ENCODE results near the gene ERVV-1.

Gene ERVV-1

DNA sequence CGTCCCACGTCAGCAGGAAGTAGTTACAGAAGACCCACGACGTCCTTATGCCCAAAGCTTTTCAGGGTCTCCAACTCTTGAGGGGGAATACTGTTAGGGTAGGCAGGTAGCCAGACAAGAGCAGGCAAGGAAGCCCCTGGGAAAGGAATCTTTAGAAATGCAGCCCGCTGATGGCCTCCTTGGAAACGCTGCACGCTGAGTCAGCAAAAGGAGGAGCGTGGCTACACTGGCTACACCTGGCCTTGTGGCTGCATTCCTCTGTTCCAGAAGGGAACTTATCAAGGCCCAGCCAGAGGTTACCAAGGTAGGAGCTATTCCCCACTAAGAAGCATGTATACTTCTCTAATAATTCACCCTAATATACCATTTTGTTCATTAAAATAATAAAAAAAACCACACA, 2.0 kb downstream of the ERVV-1 start:
- no peak for TF ChIP-seq TAF1 (IDR thresholded peaks at IDR 0.05; ENCODE audit: borderline replicate concordance, insufficient read depth, low read length)

DNA sequence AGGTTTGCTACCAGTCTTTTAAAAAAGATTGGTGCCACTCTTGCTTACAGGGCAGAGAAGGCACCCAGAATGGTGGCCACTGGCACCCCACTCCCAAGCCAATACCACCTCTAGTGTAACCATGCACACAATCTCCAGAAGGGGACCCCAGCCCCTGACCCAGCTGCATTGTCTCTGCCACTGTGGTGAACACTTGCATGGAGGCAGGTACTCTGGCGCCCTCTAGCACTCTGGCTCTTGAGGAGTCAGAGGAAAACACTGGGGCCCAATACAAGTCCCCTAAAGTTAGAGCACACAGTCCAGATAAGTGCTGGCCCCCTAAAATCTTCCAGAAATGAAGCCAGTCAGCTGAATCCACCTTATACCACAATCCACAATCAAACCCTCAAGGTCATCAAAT, 6.0 kb downstream of the ERVV-1 start:
- no peak for TF ChIP-seq FOXP2 (optimal IDR thresholded peaks at IDR 0.05; ENCODE audit: borderline replicate concordance, extremely low read depth, extremely low read length, insufficient read depth)
- TF ChIP-seq SIN3A (IDR thresholded peaks at IDR 0.05; ENCODE audit: borderline replicate concordance, insufficient read depth, low read length), result no peak
- TF ChIP-seq, protein P1, sequence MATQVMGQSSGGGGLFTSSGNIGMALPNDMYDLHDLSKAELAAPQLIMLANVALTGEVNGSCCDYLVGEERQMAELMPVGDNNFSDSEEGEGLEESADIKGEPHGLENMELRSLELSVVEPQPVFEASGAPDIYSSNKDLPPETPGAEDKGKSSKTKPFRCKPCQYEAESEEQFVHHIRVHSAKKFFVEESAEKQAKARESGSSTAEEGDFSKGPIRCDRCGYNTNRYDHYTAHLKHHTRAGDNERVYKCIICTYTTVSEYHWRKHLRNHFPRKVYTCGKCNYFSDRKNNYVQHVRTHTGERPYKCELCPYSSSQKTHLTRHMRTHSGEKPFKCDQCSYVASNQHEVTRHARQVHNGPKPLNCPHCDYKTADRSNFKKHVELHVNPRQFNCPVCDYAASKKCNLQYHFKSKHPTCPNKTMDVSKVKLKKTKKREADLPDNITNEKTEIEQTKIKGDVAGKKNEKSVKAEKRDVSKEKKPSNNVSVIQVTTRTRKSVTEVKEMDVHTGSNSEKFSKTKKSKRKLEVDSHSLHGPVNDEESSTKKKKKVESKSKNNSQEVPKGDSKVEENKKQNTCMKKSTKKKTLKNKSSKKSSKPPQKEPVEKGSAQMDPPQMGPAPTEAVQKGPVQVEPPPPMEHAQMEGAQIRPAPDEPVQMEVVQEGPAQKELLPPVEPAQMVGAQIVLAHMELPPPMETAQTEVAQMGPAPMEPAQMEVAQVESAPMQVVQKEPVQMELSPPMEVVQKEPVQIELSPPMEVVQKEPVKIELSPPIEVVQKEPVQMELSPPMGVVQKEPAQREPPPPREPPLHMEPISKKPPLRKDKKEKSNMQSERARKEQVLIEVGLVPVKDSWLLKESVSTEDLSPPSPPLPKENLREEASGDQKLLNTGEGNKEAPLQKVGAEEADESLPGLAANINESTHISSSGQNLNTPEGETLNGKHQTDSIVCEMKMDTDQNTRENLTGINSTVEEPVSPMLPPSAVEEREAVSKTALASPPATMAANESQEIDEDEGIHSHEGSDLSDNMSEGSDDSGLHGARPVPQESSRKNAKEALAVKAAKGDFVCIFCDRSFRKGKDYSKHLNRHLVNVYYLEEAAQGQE (IDR thresholded peaks at IDR 0.05; ENCODE audit: insufficient read depth in 1 of 2, low read depth in 2 of 2, low read length in 2 of 2), result no peak
- TF ChIP-seq POLR2AphosphoS5 (IDR thresholded peaks at IDR 0.05; ENCODE audit: low read depth, low read length), result no peak
- no peak for TF ChIP-seq TAF1 (IDR thresholded peaks at IDR 0.05; ENCODE audit: borderline replicate concordance, insufficient read depth, low read length)

DNA sequence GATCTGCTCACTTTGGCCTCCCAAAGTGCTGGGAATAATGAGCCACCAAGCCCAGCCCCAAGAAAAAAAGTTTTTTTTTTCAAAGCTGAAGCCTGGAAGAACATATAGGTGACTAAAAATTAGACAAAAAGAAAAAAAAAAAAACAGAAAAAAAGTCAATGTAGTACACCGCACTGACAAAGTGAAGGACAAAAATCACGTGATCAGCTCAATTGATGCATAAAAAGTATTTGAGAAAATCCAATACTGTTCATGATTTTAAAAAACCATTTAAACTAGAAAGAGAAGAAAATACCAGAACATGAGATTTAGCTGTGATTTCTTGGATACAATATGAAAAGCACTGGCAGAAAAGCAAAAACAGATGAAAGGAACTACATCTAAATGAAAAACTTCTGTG, 20.3 kb downstream of the ERVV-1 start:
- TF ChIP-seq, protein P1 (IDR thresholded peaks at IDR 0.05; ENCODE audit: insufficient read depth in 1 of 2, low read depth in 2 of 2, low read length in 2 of 2), result no peak
- TF ChIP-seq SIN3A (IDR thresholded peaks at IDR 0.05; ENCODE audit: borderline replicate concordance, insufficient read depth, low read length) (no peak), FOXP2 (optimal IDR thresholded peaks at IDR 0.05; ENCODE audit: borderline replicate concordance, extremely low read depth, extremely low read length, insufficient read depth) (no peak), TAF1 (IDR thresholded peaks at IDR 0.05; ENCODE audit: borderline replicate concordance, insufficient read depth, low read length) (no peak), POLR2AphosphoS5 (IDR thresholded peaks at IDR 0.05; ENCODE audit: low read depth, low read length) (no peak)

DNA sequence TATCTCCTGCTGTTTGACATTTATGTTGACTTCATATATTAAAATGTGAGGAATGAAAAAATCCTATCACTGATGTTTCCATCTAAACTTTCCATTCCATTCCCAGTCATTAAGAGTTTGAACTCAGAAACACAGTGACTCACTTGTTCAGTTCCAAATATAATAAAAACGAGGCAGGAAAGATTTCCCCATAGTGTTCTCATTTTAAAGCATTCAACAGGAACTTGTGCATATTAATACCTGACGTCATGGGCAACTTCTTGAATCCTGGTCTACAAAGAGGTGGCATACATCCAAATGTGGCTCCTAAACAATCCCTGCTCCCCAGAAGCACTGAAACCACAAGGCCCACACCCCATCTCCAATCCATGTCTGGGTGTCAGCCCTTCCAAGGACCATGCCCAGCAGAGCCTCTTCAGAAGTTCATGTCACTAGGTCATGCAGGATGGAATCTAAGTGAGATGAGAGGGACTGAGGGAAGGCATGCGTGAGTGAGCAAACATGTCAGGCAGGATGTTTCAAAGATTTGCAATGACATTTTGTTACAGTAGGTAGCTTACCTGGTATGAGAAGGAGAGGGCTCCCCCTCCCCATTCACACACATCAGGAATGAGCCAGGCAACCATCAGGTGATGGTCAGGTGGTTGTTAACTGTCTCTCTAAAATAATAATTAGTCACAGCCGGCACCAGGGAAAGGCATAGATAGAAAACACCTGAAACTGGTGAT, 21.4 kb downstream of the ERVV-1 start:
- TF ChIP-seq POLR2AphosphoS5 (IDR thresholded peaks at IDR 0.05; ENCODE audit: low read depth, low read length), result no peak
- TF ChIP-seq, protein P1 (IDR thresholded peaks at IDR 0.05; ENCODE audit: insufficient read depth in 1 of 2, low read depth in 2 of 2, low read length in 2 of 2), result no peak
- TF ChIP-seq FOXP2 (optimal IDR thresholded peaks at IDR 0.05; ENCODE audit: borderline replicate concordance, extremely low read depth, extremely low read length, insufficient read depth), result no peak
- no peak for TF ChIP-seq TAF1 (IDR thresholded peaks at IDR 0.05; ENCODE audit: borderline replicate concordance, insufficient read depth, low read length)
- TF ChIP-seq SIN3A (IDR thresholded peaks at IDR 0.05; ENCODE audit: borderline replicate concordance, insufficient read depth, low read length), result no peak

DNA sequence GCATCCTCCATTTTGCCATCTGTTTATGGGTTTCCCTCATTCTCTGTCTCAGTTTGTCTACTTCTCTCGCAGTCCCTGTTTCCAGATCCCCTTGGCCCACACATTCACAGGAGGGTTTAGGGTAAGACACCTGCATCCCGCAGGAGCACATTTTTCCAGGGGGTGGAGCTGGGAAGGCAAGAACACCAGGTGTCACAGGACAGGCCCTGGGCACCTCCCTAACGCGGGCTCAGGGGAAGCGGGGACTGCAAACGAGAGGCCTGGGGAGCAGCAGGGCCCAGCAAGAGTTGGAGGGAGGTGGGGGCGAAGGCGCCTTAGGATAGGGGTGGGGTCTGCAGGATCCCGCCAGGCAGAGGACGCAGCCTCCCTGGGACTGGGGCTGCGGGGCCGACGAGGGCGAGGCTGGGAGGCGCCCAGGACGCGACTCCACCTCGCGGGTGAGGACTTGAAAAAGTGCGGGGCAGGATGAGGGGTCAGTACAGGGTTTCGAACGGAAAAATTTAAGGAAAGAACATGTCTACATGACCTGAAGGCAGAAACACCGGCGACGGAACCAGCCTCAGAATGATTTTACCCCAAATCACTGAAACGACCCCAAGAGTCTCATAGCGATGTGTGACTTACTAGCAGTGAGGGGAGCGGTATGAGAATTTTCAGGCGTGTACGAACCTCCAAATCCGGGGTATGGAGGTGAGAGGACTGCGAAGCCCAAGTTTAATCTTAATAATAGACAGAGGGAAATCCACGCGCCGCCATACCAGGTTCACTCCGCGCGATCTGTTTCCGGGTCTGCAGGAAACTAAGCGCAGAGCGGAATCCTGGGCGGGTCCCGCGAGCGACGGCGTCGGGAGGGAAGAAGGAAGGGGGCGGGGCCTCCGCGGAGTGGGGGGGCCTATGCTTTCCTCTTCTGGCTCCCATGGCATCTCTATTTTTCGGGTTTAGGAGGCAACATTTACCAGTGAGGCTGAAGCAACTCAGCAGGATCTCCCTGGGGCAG, 23.7 kb downstream of the ERVV-1 start:
- TF ChIP-seq POLR2AphosphoS5 (IDR thresholded peaks at IDR 0.05; ENCODE audit: low read depth, low read length) (no peak), FOXP2 (optimal IDR thresholded peaks at IDR 0.05; ENCODE audit: borderline replicate concordance, extremely low read depth, extremely low read length, insufficient read depth) (no peak)
- TF ChIP-seq, protein P1 (IDR thresholded peaks at IDR 0.05; ENCODE audit: insufficient read depth in 1 of 2, low read depth in 2 of 2, low read length in 2 of 2), result no peak

All from PFSK-1 (cell line).